WTC11 (cell line): ENCODE results near the gene PREB.

ENCODE experiments used
- FOXK1 ChIP-seq: sonication (generic); formaldehyde crosslinking; IDR thresholded peaks from 2 replicates; pipeline ENCODE4 v1.8.0; 2022; ENCODE audit warnings: mild to moderate bottlenecking, moderate library complexity, missing genetic modification reagents
- TF ChIP-seq, protein P1 (sequence below): sonication (generic); formaldehyde crosslinking; IDR thresholded peaks from 2 replicates; pipeline ENCODE4 v1.8.1; 2023; ENCODE audit warnings: mild to moderate bottlenecking, missing genetic modification reagents, borderline replicate concordance
- TF ChIP-seq, protein P2 (sequence below): fragments of 200-600 bp; IDR thresholded peaks from 2 replicates; pipeline ENCODE4 v1.8.0; 2022; ENCODE audit warnings: antibody characterized with exemption
- TF ChIP-seq, protein P3 (sequence below): sonication (generic); formaldehyde crosslinking; IDR thresholded peaks from 2 replicates; pipeline ENCODE4 v1.8.1; 2023; ENCODE audit warnings: mild to moderate bottlenecking, moderate library complexity, missing genetic modification reagents
- TF ChIP-seq, protein P4 (sequence below): fragments of 250-450 bp; sonication (Bioruptor Pico); IDR thresholded peaks from 2 replicates; pipeline ENCODE4 v2.1.2; 2022; ENCODE audit warnings: mild to moderate bottlenecking, moderate library complexity
- TF ChIP-seq, protein P5 (sequence below): sonication (generic); formaldehyde crosslinking; IDR thresholded peaks from 2 replicates; pipeline ENCODE4 v1.8.0; 2023; ENCODE audit warnings: missing genetic modification reagents

DNA sequence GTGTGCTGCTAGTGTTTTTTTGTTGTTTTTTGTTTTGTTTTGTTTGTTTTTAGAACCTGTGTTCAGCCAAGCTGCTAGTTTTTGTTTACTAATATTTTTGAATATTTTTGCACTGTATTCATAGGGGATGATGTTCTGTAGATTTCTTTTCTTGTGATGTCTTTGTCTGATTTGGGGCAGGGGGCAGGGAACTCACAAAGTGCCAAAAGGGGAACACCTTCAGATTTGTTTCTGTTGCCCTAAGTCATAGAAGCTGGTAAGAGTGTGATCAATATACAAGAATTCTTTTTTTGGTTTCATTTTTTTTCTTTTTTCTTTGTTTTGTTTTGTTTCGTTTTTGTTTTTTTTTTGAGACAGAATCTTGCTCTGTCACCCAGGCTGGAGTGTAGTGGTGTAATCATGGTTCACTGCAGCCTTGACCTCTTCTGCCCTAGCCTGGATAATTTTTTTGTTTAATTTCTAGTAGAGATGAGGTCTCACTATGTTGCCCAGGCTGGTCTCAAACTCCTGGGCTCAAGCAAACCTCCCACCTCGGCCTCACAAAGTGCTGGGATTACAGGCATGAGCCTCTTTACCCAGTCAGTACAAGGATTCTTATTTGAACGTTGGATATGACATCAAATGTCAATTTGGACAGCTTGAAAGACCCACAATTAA is 45.0 kb upstream of the PREB start:
- TF ChIP-seq, protein P1, sequence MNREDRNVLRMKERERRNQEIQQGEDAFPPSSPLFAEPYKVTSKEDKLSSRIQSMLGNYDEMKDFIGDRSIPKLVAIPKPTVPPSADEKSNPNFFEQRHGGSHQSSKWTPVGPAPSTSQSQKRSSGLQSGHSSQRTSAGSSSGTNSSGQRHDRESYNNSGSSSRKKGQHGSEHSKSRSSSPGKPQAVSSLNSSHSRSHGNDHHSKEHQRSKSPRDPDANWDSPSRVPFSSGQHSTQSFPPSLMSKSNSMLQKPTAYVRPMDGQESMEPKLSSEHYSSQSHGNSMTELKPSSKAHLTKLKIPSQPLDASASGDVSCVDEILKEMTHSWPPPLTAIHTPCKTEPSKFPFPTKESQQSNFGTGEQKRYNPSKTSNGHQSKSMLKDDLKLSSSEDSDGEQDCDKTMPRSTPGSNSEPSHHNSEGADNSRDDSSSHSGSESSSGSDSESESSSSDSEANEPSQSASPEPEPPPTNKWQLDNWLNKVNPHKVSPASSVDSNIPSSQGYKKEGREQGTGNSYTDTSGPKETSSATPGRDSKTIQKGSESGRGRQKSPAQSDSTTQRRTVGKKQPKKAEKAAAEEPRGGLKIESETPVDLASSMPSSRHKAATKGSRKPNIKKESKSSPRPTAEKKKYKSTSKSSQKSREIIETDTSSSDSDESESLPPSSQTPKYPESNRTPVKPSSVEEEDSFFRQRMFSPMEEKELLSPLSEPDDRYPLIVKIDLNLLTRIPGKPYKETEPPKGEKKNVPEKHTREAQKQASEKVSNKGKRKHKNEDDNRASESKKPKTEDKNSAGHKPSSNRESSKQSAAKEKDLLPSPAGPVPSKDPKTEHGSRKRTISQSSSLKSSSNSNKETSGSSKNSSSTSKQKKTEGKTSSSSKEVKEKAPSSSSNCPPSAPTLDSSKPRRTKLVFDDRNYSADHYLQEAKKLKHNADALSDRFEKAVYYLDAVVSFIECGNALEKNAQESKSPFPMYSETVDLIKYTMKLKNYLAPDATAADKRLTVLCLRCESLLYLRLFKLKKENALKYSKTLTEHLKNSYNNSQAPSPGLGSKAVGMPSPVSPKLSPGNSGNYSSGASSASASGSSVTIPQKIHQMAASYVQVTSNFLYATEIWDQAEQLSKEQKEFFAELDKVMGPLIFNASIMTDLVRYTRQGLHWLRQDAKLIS (CRISPR knock-in tag) = no peak
- TF ChIP-seq, protein P2, sequence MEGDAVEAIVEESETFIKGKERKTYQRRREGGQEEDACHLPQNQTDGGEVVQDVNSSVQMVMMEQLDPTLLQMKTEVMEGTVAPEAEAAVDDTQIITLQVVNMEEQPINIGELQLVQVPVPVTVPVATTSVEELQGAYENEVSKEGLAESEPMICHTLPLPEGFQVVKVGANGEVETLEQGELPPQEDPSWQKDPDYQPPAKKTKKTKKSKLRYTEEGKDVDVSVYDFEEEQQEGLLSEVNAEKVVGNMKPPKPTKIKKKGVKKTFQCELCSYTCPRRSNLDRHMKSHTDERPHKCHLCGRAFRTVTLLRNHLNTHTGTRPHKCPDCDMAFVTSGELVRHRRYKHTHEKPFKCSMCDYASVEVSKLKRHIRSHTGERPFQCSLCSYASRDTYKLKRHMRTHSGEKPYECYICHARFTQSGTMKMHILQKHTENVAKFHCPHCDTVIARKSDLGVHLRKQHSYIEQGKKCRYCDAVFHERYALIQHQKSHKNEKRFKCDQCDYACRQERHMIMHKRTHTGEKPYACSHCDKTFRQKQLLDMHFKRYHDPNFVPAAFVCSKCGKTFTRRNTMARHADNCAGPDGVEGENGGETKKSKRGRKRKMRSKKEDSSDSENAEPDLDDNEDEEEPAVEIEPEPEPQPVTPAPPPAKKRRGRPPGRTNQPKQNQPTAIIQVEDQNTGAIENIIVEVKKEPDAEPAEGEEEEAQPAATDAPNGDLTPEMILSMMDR = no peak
- TF ChIP-seq FOXK1 (CRISPR knock-in tag) = no peak
- TF ChIP-seq, protein P3, sequence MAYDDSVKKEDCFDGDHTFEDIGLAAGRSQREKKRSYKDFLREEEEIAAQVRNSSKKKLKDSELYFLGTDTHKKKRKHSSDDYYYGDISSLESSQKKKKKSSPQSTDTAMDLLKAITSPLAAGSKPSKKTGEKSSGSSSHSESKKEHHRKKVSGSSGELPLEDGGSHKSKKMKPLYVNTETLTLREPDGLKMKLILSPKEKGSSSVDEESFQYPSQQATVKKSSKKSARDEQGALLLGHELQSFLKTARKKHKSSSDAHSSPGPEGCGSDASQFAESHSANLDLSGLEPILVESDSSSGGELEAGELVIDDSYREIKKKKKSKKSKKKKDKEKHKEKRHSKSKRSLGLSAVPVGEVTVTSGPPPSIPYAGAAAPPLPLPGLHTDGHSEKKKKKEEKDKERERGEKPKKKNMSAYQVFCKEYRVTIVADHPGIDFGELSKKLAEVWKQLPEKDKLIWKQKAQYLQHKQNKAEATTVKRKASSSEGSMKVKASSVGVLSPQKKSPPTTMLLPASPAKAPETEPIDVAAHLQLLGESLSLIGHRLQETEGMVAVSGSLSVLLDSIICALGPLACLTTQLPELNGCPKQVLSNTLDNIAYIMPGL (CRISPR knock-in tag) = no peak
- TF ChIP-seq, protein P4, sequence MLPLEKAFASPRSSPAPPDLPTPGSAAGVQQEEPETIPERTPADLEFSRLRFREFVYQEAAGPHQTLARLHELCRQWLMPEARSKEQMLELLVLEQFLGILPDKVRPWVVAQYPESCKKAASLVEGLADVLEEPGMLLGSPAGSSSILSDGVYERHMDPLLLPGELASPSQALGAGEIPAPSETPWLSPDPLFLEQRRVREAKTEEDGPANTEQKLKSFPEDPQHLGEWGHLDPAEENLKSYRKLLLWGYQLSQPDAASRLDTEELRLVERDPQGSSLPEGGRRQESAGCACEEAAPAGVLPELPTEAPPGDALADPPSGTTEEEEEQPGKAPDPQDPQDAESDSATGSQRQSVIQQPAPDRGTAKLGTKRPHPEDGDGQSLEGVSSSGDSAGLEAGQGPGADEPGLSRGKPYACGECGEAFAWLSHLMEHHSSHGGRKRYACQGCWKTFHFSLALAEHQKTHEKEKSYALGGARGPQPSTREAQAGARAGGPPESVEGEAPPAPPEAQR = no peak
- TF ChIP-seq, protein P5, sequence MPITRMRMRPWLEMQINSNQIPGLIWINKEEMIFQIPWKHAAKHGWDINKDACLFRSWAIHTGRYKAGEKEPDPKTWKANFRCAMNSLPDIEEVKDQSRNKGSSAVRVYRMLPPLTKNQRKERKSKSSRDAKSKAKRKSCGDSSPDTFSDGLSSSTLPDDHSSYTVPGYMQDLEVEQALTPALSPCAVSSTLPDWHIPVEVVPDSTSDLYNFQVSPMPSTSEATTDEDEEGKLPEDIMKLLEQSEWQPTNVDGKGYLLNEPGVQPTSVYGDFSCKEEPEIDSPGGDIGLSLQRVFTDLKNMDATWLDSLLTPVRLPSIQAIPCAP (CRISPR knock-in tag) = no peak
